Activated naive CD8-positive, alpha-beta T cell (primary cell): ENCODE results near the gene HOXD4.
A peak's percentile ranks its signal among the peaks of the same experiment; 100 is the strongest.

Experiments
- H3K27ac Mint-ChIP-seq: one replicate; pipeline ENCODE4 v1.8.0; 2021; ENCODE audit warnings: mixed read lengths
- H3K27me3 Mint-ChIP-seq: one replicate; pipeline ENCODE4 v1.8.0; 2021; ENCODE audit warnings: mixed read lengths
- H3K36me3 Mint-ChIP-seq: one replicate; pipeline ENCODE4 v1.8.0; 2021; ENCODE audit warnings: mixed read lengths
- H3K4me1 Mint-ChIP-seq: one replicate; pipeline ENCODE4 v1.8.0; 2021; ENCODE audit warnings: low read depth, mixed read lengths
- H3K4me3 Mint-ChIP-seq: one replicate; pipeline ENCODE4 v1.8.0; 2021; ENCODE audit warnings: mild to moderate bottlenecking, mixed read lengths
- H3K9me3 Mint-ChIP-seq: one replicate; pipeline ENCODE4 v1.8.0; 2021; ENCODE audit warnings: low read depth, mixed read lengths

HOXD4 gene

GRCh38 chr2:176172895-176173566, 21.7 kb downstream of the HOXD4 start:
- Mint-ChIP-seq H3K4me1 (peaks cover 25% of the 10 kb centered on the region), H3K36me3 (no peaks in the 10 kb centered on the region), H3K27me3 (peaks cover 52% of the 10 kb centered on the region), H3K9me3 (no peaks in the 10 kb centered on the region), H3K4me3 (no peak overlapping the region), H3K27ac (no peak overlapping the region)

GRCh38 chr2:176173567-176174381, 22.4 kb downstream of the HOXD4 start:
- Mint-ChIP-seq H3K4me3 (no peak overlapping the region), H3K36me3 (no peaks in the 10 kb centered on the region), H3K9me3 (no peaks in the 10 kb centered on the region), H3K27ac (no peak overlapping the region), H3K27me3 (peaks cover 53% of the 10 kb centered on the region), H3K4me1 (peaks cover 25% of the 10 kb centered on the region)

GRCh38 chr2:176174382-176174823, 23.1 kb downstream of the HOXD4 start:
- Mint-ChIP-seq H3K27ac (no peak overlapping the region), H3K4me3 (peak overlapping the region; percentile 35), H3K36me3 (no peaks in the 10 kb centered on the region), H3K4me1 (peaks cover 27% of the 10 kb centered on the region), H3K9me3 (no peaks in the 10 kb centered on the region), H3K27me3 (peaks cover 58% of the 10 kb centered on the region)

- Mint-ChIP-seq H3K4me1 (peaks cover 27% of the 10 kb centered on the region), H3K27me3 (peaks cover 58% of the 10 kb centered on the region), H3K9me3 (no peaks in the 10 kb centered on the region), H3K4me3 (peak overlapping the region; percentile 52), H3K27ac (no peak overlapping the region), H3K36me3 (no peaks in the 10 kb centered on the region)
Measured at GRCh38 chr2:176174824-176175708, 23.7 kb downstream of the HOXD4 start.

GRCh38 chr2:176175709-176176607, 24.6 kb downstream of the HOXD4 start:
- Mint-ChIP-seq H3K27me3 (peaks cover 61% of the 10 kb centered on the region), H3K4me3 (no peak overlapping the region), H3K27ac (no peak overlapping the region), H3K4me1 (peaks cover 27% of the 10 kb centered on the region), H3K9me3 (no peaks in the 10 kb centered on the region), H3K36me3 (no peaks in the 10 kb centered on the region)

- Mint-ChIP-seq H3K4me1 (peaks cover 22% of the 10 kb centered on the region), H3K27me3 (peaks cover 60% of the 10 kb centered on the region), H3K4me3 (peak overlapping the region; percentile 6), H3K36me3 (no peaks in the 10 kb centered on the region), H3K9me3 (no peaks in the 10 kb centered on the region), H3K27ac (no peak overlapping the region)
Measured at GRCh38 chr2:176177580-176178037, 26.3 kb downstream of the HOXD4 start.

GRCh38 chr2:176178038-176178756, 26.8 kb downstream of the HOXD4 start:
- no peak overlapping the region for H3K27ac Mint-ChIP-seq
- H3K4me1 Mint-ChIP-seq: peaks cover 18% of the 10 kb centered on the region
- H3K9me3 Mint-ChIP-seq: no peaks in the 10 kb centered on the region
- H3K36me3 Mint-ChIP-seq: no peaks in the 10 kb centered on the region
- peak overlapping the region; percentile 48 for H3K4me3 Mint-ChIP-seq
- H3K27me3 Mint-ChIP-seq: peaks cover 57% of the 10 kb centered on the region

GRCh38 chr2:176178757-176179295, 27.5 kb downstream of the HOXD4 start:
- Mint-ChIP-seq H3K27ac (no peak overlapping the region), H3K4me3 (peak overlapping the region; percentile 28), H3K9me3 (no peaks in the 10 kb centered on the region), H3K27me3 (peaks cover 53% of the 10 kb centered on the region), H3K4me1 (peaks cover 13% of the 10 kb centered on the region), H3K36me3 (no peaks in the 10 kb centered on the region)

- Mint-ChIP-seq H3K36me3 (no peaks in the 10 kb centered on the region), H3K27ac (no peak overlapping the region), H3K4me1 (peaks cover 4% of the 10 kb centered on the region), H3K27me3 (peaks cover 50% of the 10 kb centered on the region), H3K4me3 (no peak overlapping the region), H3K9me3 (no peaks in the 10 kb centered on the region)
Measured at GRCh38 chr2:176181551-176181950, 30.2 kb downstream of the HOXD4 start.

GRCh38 chr2:176182671-176183070, 31.3 kb downstream of the HOXD4 start:
- H3K27ac Mint-ChIP-seq: no peak overlapping the region
- peaks cover 3% of the 10 kb centered on the region for H3K36me3 Mint-ChIP-seq
- H3K27me3 Mint-ChIP-seq: peaks cover 52% of the 10 kb centered on the region
- no peaks in the 10 kb centered on the region for H3K9me3 Mint-ChIP-seq
- peaks cover 9% of the 10 kb centered on the region for H3K4me1 Mint-ChIP-seq
- no peak overlapping the region for H3K4me3 Mint-ChIP-seq

- H3K36me3 Mint-ChIP-seq: peaks cover 3% of the 10 kb centered on the region
- H3K4me1 Mint-ChIP-seq: peaks cover 18% of the 10 kb centered on the region
- H3K27me3 Mint-ChIP-seq: peaks cover 50% of the 10 kb centered on the region
- H3K27ac Mint-ChIP-seq: no peak overlapping the region
- H3K4me3 Mint-ChIP-seq: no peak overlapping the region
- H3K9me3 Mint-ChIP-seq: no peaks in the 10 kb centered on the region
Measured at GRCh38 chr2:176184749-176185148, 33.4 kb downstream of the HOXD4 start.

GRCh38 chr2:176186024-176186423, 34.7 kb downstream of the HOXD4 start:
- Mint-ChIP-seq H3K9me3 (no peaks in the 10 kb centered on the region), H3K36me3 (peaks cover 3% of the 10 kb centered on the region), H3K27me3 (peaks cover 42% of the 10 kb centered on the region), H3K4me3 (no peak overlapping the region), H3K4me1 (peaks cover 23% of the 10 kb centered on the region), H3K27ac (no peak overlapping the region)

- Mint-ChIP-seq H3K9me3 (no peaks in the 10 kb centered on the region), H3K4me1 (peaks cover 23% of the 10 kb centered on the region), H3K4me3 (peak overlapping the region; percentile 93), H3K27ac (no peak overlapping the region), H3K27me3 (peaks cover 47% of the 10 kb centered on the region), H3K36me3 (peaks cover 3% of the 10 kb centered on the region)
Measured at GRCh38 chr2:176187200-176187898, 36.0 kb downstream of the HOXD4 start.
